CD14-positive monocyte (primary cell): ENCODE results near the gene TAOK1. TPM values are rescaled to one million over a fixed set of nuclear protein-coding genes. Genes with fewer than 3 reads are reported as not detected.

Source experiments
- DNase-seq, 3 donors: peaks; one replicate each; pipeline ENCODE4 v3.0.0-alpha.2; 2011 to 2022
- H2AFZ ChIP-seq: 2 replicates; pipeline ENCODE4 v1.6.0; 2012; ENCODE audit warnings: mild to moderate bottlenecking, low read depth, low read length, inconsistent platforms; ENCODE audit not compliant: insufficient read depth, poor library complexity, severe bottlenecking
- H3K27ac ChIP-seq, 2 donors: 1 replicate in 1 of 2; 2 replicates in 1 of 2; pipeline ENCODE4 v1.5.1; 2012 to 2013; ENCODE audit warnings: low read length in 2 of 2, control low read depth in 1 of 2, inconsistent platforms in 1 of 2, low read depth in 1 of 2, mild to moderate bottlenecking in 1 of 2
- H3K27me3 ChIP-seq, 2 donors: one replicate each; pipeline versions ENCODE4 v1.6.0 to v1.6.1; 2011 to 2013; ENCODE audit warnings: low read length in 2 of 2; ENCODE audit not compliant: control insufficient read depth in 2 of 2, insufficient read depth in 2 of 2
- H3K36me3 ChIP-seq, 2 donors: replicated peaks in 1 of 2; 1 replicate in 1 of 2; 2 replicates in 1 of 2; pipeline versions ENCODE4 v1.5.1 to v1.6.1; 2012 to 2013; ENCODE audit warnings: low read length in 2 of 2, control low read depth in 1 of 2, inconsistent platforms in 1 of 2, mild to moderate bottlenecking in 1 of 2; ENCODE audit not compliant: insufficient read depth in 2 of 2, control insufficient read depth in 1 of 2
- H3K4me1 ChIP-seq, 2 donors: 1 replicate in 1 of 2; 2 replicates in 1 of 2; pipeline versions ENCODE4 v1.5.1 to v1.6.1; 2012 to 2013; ENCODE audit warnings: low read length in 2 of 2, control low read depth in 1 of 2, inconsistent platforms in 1 of 2, mild to moderate bottlenecking in 1 of 2, moderate library complexity in 1 of 2; ENCODE audit not compliant: insufficient read depth in 2 of 2, control insufficient read depth in 1 of 2
- H3K4me2 ChIP-seq: replicated peaks from 2 replicates; pipeline ENCODE3; 2012; ENCODE audit warnings: low read length, moderate library complexity, mild to moderate bottlenecking; ENCODE audit not compliant: poor library complexity, severe bottlenecking; ENCODE audit errors: extremely low read depth
- H3K4me3 ChIP-seq, 3 experiments: fragments of 200-600 bp in 1 of 3; sonication (generic) in 1 of 3; replicated peaks in 1 of 3; 1 replicate in 2 of 3; 2 replicates in 1 of 3; pipeline ENCODE4 v1.5.1; 2011 to 2013; ENCODE audit warnings: low read length in 3 of 3, mild to moderate bottlenecking in 3 of 3, control low read depth in 2 of 3, low read depth in 2 of 3, inconsistent platforms in 1 of 3, moderate library complexity in 1 of 3
- H3K79me2 ChIP-seq: 2 replicates; pipeline ENCODE4 v1.6.0; 2012; ENCODE audit warnings: mild to moderate bottlenecking, control low read depth, inconsistent platforms, low read length, moderate library complexity; ENCODE audit not compliant: insufficient read depth
- H3K9ac ChIP-seq: 2 replicates; pipeline ENCODE4 v1.6.0; 2017; ENCODE audit warnings: low read length, mild to moderate bottlenecking; ENCODE audit not compliant: insufficient read depth, poor library complexity, severe bottlenecking
- H3K9me3 ChIP-seq, 2 donors: replicated peaks in 1 of 2; 1 replicate in 1 of 2; 2 replicates in 1 of 2; pipeline versions ENCODE4 v1.5.1 to v1.6.1; 2012 to 2013; ENCODE audit warnings: low read length in 2 of 2, control low read depth in 1 of 2; ENCODE audit not compliant: control insufficient read depth in 1 of 2, insufficient read depth in 1 of 2
- H4K20me1 ChIP-seq: 2 replicates; pipeline ENCODE4 v1.6.0; 2012; ENCODE audit warnings: mild to moderate bottlenecking, low read length, control low read depth, moderate library complexity; ENCODE audit not compliant: insufficient read depth
- H3K27ac Mint-ChIP-seq, 7 donors: one replicate each; pipeline ENCODE4 v1.8.0; 2020; ENCODE audit warnings: mild to moderate bottlenecking in 7 of 7, mixed read lengths in 7 of 7, moderate library complexity in 6 of 7, inconsistent platforms in 2 of 7
- H3K27me3 Mint-ChIP-seq, 3 donors: one replicate each; pipeline ENCODE4 v1.8.0; 2021 to 2022; ENCODE audit warnings: low read depth in 3 of 3, mild to moderate bottlenecking in 3 of 3, mixed read lengths in 3 of 3, moderate library complexity in 3 of 3, inconsistent platforms in 1 of 3
- H3K36me3 Mint-ChIP-seq, 2 donors: one replicate each; pipeline ENCODE4 v1.8.0; 2020; ENCODE audit warnings: mixed read lengths in 2 of 2, inconsistent platforms in 1 of 2, mild to moderate bottlenecking in 1 of 2
- H3K4me1 Mint-ChIP-seq: one replicate; pipeline ENCODE4 v1.8.0; 2020; ENCODE audit warnings: mild to moderate bottlenecking, mixed read lengths
- H3K4me3 Mint-ChIP-seq, 2 donors: one replicate each; pipeline ENCODE4 v1.8.0; 2020; ENCODE audit warnings: mild to moderate bottlenecking in 2 of 2, mixed read lengths in 2 of 2, moderate library complexity in 1 of 2
- H3K9me3 Mint-ChIP-seq, 7 donors: one replicate each; pipeline ENCODE4 v1.8.0; 2020 to 2022; ENCODE audit warnings: mixed read lengths in 7 of 7, mild to moderate bottlenecking in 6 of 7, moderate library complexity in 6 of 7, inconsistent platforms in 2 of 7
- WGBS: methylation state at CpG from one replicate; pipeline ENCODE4 v1.1.5; 2013; ENCODE audit warnings: missing lambda C conversion rate; ENCODE audit not compliant: insufficient coverage; 5-methylcytosine and 5-hydroxymethylcytosine counted together
- intact Hi-C, 2 donors: fragments of 100-400 bp; cut with micrococcal nuclease; formaldehyde crosslinking; loops; one replicate each; pipeline versions ENCODE4 v1.15.0 to v1.15.1; 2023
- polyA plus RNA-seq, 3 donors: library from polyadenylated mRNA; depleted of rRNA in 1 of 3; unstranded in 2 of 3; stranded (reverse) in 1 of 3; fragments of 300-500 nt in 2 of 3; fragments of >200 nt in 1 of 3; fragmentation: Illumina TruSeq in 2 of 3; gene quantifications; 1 replicate in 2 of 3; 2 replicates in 1 of 3; pipeline ENCODE4 v1.2.3, GENCODE V29; 2012 to 2021
- TF ChIP-seq, protein P1 (sequence below): fragments of 200-600 bp; IDR thresholded peaks from one replicate; pipeline ENCODE4 v1.8.0; 2022; ENCODE audit warnings: antibody characterized with exemption, mild to moderate bottlenecking

Gene TAOK1
- polyA plus RNA-seq, 3 donors: 2.4 to 13.9 (median 4.8) TPM

DNA sequence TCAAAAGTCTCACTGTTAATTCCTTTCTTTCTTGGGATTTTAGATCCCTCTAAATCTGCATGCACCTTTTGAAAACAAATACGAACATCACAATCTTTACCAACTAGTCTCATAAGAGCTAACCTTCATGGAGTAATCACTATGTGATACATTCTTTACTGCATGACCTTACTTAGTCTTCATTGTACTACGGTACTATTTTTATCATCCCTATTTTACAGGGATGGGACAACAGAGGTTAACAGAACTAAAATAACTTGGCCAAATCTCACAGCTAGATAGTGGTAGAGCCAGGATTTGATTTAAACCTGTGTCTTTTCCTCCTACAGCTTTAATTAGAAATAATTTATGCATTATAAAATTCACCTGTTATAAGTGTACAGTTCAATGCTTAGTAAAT is 32.9 kb upstream of the TAOK1 start:
- no peak overlapping the region for H3K4me3 Mint-ChIP-seq
- no peak overlapping the region for H3K27ac Mint-ChIP-seq
- Histone ChIP-seq H3K27ac (no peak overlapping the region), H3K27me3 (no peaks in the 10 kb centered on the region), H4K20me1 (no peaks in the 10 kb centered on the region), H3K4me1 (no peaks in the 10 kb centered on the region), H3K4me2 (no peak overlapping the region), H3K9me3 (no peaks in the 10 kb centered on the region), H2AFZ (no peak overlapping the region), H3K4me3 (no peak overlapping the region), H3K36me3 (no peaks in the 10 kb centered on the region), H3K9ac (no peak overlapping the region), H3K79me2 (no peaks in the 10 kb centered on the region)
- peaks cover 0 to 5% (median 1%) of the 10 kb centered on the region in 3 donors for H3K27me3 Mint-ChIP-seq
- no peaks in the 10 kb centered on the region for H3K36me3 Mint-ChIP-seq
- H3K9me3 Mint-ChIP-seq: peaks cover 0 to 5% (median 0%) of the 10 kb centered on the region in 7 donors
- intact Hi-C loops: no loop called here
- TF ChIP-seq, protein P1, sequence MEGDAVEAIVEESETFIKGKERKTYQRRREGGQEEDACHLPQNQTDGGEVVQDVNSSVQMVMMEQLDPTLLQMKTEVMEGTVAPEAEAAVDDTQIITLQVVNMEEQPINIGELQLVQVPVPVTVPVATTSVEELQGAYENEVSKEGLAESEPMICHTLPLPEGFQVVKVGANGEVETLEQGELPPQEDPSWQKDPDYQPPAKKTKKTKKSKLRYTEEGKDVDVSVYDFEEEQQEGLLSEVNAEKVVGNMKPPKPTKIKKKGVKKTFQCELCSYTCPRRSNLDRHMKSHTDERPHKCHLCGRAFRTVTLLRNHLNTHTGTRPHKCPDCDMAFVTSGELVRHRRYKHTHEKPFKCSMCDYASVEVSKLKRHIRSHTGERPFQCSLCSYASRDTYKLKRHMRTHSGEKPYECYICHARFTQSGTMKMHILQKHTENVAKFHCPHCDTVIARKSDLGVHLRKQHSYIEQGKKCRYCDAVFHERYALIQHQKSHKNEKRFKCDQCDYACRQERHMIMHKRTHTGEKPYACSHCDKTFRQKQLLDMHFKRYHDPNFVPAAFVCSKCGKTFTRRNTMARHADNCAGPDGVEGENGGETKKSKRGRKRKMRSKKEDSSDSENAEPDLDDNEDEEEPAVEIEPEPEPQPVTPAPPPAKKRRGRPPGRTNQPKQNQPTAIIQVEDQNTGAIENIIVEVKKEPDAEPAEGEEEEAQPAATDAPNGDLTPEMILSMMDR: no peak
- WGBS: 67% methylated on average over 1 of the region's 2 CpGs
- H3K4me1 Mint-ChIP-seq: peaks cover 2% of the 10 kb centered on the region
- DNase-seq: no peak

DNA sequence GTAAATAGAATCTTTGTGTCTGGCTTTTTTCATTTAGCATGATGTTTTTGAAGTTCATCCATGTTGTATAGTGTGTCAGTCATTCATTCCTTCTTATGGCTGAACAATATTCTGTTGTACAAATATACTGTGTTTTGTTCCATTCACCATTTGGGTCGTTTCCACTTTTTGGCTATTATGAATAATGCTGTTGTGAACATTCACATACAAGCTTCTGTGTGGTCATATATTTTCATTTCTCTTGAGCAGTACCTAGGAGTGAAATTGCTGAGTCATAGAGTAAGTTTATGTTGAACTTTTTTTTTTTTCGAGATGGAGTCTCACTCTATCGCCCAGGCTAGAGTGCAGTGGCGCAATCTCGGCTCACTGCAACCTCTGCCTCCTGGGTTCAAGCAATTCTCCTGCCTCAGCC is 32.3 kb upstream of the TAOK1 start:
- intact Hi-C loops: no loop called here
- no peak overlapping the region for H2AFZ ChIP-seq
- Mint-ChIP-seq H3K27ac (no peak overlapping the region), H3K27me3 (peaks cover 0 to 5% (median 1%) of the 10 kb centered on the region in 3 donors), H3K9me3 (peaks cover 0 to 5% (median 0%) of the 10 kb centered on the region in 7 donors), H3K36me3 (no peaks in the 10 kb centered on the region), H3K4me1 (peaks cover 2% of the 10 kb centered on the region), H3K4me3 (no peak overlapping the region)
- H3K27me3 ChIP-seq: no peaks in the 10 kb centered on the region
- no CpG with 5 or more reads among the region's 5 CpGs for WGBS
- H3K9ac ChIP-seq: no peak overlapping the region
- no peaks in the 10 kb centered on the region for H3K79me2 ChIP-seq
- TF ChIP-seq, protein P1: no peak
- no peak for DNase-seq
- no peaks in the 10 kb centered on the region for H4K20me1 ChIP-seq
- no peaks in the 10 kb centered on the region for H3K9me3 ChIP-seq
- H3K36me3 ChIP-seq: no peaks in the 10 kb centered on the region
- no peak overlapping the region for H3K4me3 ChIP-seq
- no peaks in the 10 kb centered on the region for H3K4me1 ChIP-seq
- no peak overlapping the region for H3K4me2 ChIP-seq
- no peak overlapping the region for H3K27ac ChIP-seq
